Esophagus squamous epithelium (tissue), 4 donors: ENCODE measurements around the gene CAMSAP3.

ENCODE experiments used
- CTCF ChIP-seq, 6 experiments: fragments of 450-650 bp in 4 of 6; fragments of 200-600 bp in 2 of 6; sonication (generic) in 2 of 6; IDR thresholded peaks; one replicate each; pipeline ENCODE4 v1.5.1; 2016 to 2019; ENCODE audit warnings: antibody characterized with exemption in 6 of 6, mild to moderate bottlenecking in 4 of 6, moderate library complexity in 4 of 6
- POLR2A ChIP-seq, 4 donors: fragments of 450-650 bp; IDR thresholded peaks; one replicate each; pipeline ENCODE4 v1.6.1; 2017; ENCODE audit warnings: antibody characterized with exemption in 4 of 4, mild to moderate bottlenecking in 4 of 4, moderate library complexity in 3 of 4

- TF ChIP-seq POLR2A (IDR thresholded peaks at IDR 0.05) (no peak), CTCF (IDR thresholded peaks at IDR 0.05) (no peak)
These were observed 28.3 kb downstream of the CAMSAP3 start for GRCh38 chr19:7623725-7624603.
